Measurements from ENCODE around the gene RHOT2. TPM values are rescaled to one million over a fixed set of nuclear protein-coding genes. Genes with fewer than 3 reads are reported as not detected.

Gene RHOT2
- total and polyA plus RNA-seq, 9 donors: 11.6 to 100 (median 80.6) TPM

DNA sequence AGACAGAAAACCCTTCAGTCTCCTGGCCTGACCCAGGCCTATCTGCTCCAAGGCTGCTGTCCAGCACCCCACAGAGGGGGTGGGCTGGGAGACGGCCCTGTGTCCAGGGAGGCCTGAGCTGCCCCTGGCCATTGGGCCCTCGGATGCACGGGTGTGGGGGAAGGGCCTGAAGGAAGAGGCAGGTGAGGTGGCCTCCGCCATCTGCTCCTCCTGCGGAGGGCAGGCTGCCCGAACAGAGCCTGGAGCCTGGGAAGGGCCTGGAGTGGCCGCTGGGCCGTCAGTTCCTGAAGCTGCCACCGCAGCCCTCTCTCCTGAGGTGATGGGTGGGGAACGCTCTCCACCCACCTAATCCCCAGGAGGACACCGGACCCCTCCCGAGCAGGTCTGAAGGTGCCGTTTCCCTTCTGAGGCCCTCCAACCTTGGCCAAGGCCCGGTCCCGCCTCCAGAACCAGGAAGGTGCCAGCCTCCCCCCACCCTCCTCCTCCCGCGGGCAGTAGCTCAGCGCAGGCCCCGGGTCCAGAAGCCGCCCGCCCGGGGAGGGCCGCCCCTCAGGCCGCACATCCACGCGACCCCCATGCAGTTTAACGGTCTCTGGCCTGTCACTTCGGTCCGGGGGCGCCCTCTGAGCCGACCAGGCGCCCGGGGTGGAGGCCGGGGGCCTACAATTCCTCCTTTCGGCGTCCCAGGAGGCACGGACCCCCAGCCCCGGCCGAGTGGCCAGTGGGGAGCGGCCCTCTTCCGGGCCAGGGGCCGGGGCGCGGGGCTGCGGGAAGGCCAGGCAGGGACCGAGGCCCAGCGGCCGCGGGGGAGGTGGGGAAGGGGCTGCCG lies 36.8 kb downstream of the RHOT2 start:
- Histone ChIP-seq H3K36me3 (no peaks in the 10 kb centered on the region), H3K9me3 (no peaks in the 10 kb centered on the region), H3K4me3 (no peak overlapping the region), H3K27me3 (peaks cover 9% of the 10 kb centered on the region), H3K4me1 (ENCODE audit: insufficient read depth) (peaks cover under 1% of the 10 kb centered on the region), H3K27ac (no peak overlapping the region)
- 8 to 11% (median 9%) methylated on average over 42 to 50 of the region's 50 CpGs for WGBS, 3 donors
- TF ChIP-seq POLR2A (IDR thresholded peaks at IDR 0.05): no peak
- no peak for TF ChIP-seq EP300 (IDR thresholded peaks at IDR 0.05)
- TF ChIP-seq CTCF (IDR thresholded peaks at IDR 0.05): no peak
- no peak for DNase-seq
- intact Hi-C loops (cut with DNase I): no loop called here

DNA sequence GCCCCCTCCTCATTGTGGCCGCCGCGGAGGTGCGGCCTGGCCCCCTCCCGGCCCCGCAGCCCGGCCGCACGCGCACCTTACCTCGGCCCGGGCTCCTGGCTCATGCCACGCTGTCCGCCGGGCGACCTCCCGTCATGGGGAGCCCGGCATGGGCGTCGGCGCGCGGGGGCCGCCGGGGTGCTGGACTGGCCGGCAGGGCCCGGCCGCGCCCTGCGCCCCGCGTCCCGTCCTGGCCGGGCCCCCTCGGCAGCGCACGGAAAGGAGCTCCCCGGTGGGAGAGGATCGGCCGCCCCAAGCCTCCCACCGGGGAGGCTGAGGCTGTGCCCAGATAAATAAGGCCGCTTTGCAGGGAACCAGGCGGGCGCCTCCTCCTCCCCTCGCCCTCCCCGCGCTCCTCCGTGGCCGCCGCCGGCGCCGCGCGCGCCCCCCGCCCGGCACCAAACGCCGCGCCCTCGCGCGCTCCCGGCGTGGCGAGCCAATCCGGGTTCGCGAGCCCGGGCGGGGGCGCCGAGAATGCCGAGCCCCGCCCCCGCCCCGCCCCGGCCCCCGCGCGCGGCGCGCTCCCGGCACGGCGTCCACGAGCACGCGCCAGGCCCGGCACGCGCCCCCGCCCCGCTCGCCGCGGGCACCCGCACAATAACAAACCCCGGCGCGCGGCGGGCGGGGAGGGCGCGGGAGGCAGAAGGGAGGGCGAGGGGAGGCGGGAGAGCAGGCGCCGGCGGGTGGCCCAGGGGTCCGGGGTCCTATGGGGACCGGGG lies 37.7 kb downstream of the RHOT2 start, which contains the start of gene FBXL16:
Gene FBXL16 (minus strand): TSS at position 371 of the 758 bp plus-strand sequence. CDS start 8,396 bp downstream, outside the sequence.
- Histone ChIP-seq H3K27me3 (peaks cover 9% of the 10 kb centered on the region), H3K4me1 (ENCODE audit: insufficient read depth) (peaks cover 1% of the 10 kb centered on the region), H3K36me3 (no peaks in the 10 kb centered on the region), H3K4me3 (no peak within 1 kb of the TSS), H3K9me3 (no peaks in the 10 kb centered on the region), H3K27ac (no peak within 1 kb of the TSS)
- WGBS, 3 donors: 0 to 1% (median 1%) methylated on average over 17 to 113 of the region's 115 CpGs
- intact Hi-C loops (cut with DNase I): no loop called here
- TF ChIP-seq CTCF (IDR thresholded peaks at IDR 0.05) (no peak), POLR2A (IDR thresholded peaks at IDR 0.05) (no peak), EP300 (IDR thresholded peaks at IDR 0.05) (no peak)
- DNase-seq: no peak

- WGBS, 3 donors: 2% methylated on average over 45 to 49 of the region's 49 CpGs
These were observed 38.5 kb downstream of the RHOT2 start for GRCh38 chr16:706189-707061.

More at GRCh38 chr16:706189-707061, 38.5 kb downstream of the RHOT2 start:
- DNase-seq: no peak
- Histone ChIP-seq H3K27ac (no peak overlapping the region), H3K27me3 (peaks cover 9% of the 10 kb centered on the region), H3K4me1 (ENCODE audit: insufficient read depth) (peaks cover 1% of the 10 kb centered on the region), H3K36me3 (no peaks in the 10 kb centered on the region), H3K9me3 (no peaks in the 10 kb centered on the region), H3K4me3 (no peak overlapping the region)
- TF ChIP-seq EP300 (IDR thresholded peaks at IDR 0.05): no peak
- no peak for TF ChIP-seq POLR2A (IDR thresholded peaks at IDR 0.05)
- TF ChIP-seq CTCF (IDR thresholded peaks at IDR 0.05): no peak
- intact Hi-C loops (cut with DNase I): no loop called here
